Astrocyte (in vitro differentiated cells and primary cell): ENCODE data around the gene CCND2. TPM values are rescaled to one million over a fixed set of nuclear protein-coding genes. Genes with fewer than 3 reads are reported as not detected.

Experiments
- DNase-seq: peaks from one replicate; pipeline ENCODE4 v3.0.0-alpha.2; 2010; ENCODE audit warnings: low read depth
- FAIRE-seq: peaks from 2 replicates; lab custom pipeline; 2011; peaks lifted over from hg19 to GRCh38; lab: Jason Lieb, UNC
- H2AFZ ChIP-seq: 2 replicates; pipeline ENCODE4 v1.6.0; 2012; ENCODE audit warnings: low read depth, low read length, inconsistent platforms
- H3K27ac ChIP-seq: 2 replicates; pipeline ENCODE4 v1.5.1; 2011; ENCODE audit warnings: low read depth, low read length, inconsistent platforms
- H3K27me3 ChIP-seq: 2 replicates; pipeline ENCODE4 v1.6.0; 2011; ENCODE audit warnings: low read length, inconsistent platforms; ENCODE audit not compliant: insufficient read depth
- H3K36me3 ChIP-seq: 2 replicates; pipeline ENCODE4 v1.5.1; 2011; ENCODE audit warnings: low read length, inconsistent platforms; ENCODE audit not compliant: insufficient read depth
- H3K4me1 ChIP-seq: 2 replicates; pipeline ENCODE4 v1.5.1; 2011; ENCODE audit warnings: low read length, inconsistent platforms; ENCODE audit not compliant: insufficient read depth
- H3K4me2 ChIP-seq: 2 replicates; pipeline ENCODE4 v1.6.0; 2012; ENCODE audit warnings: low read length, inconsistent platforms
- H3K4me3 ChIP-seq: 2 replicates; pipeline ENCODE4 v1.5.1; 2011; ENCODE audit warnings: low read depth, mild to moderate bottlenecking, low read length, inconsistent platforms; ENCODE audit not compliant: insufficient read depth
- H3K79me2 ChIP-seq: 2 replicates; pipeline ENCODE4 v1.6.0; 2012; ENCODE audit warnings: mild to moderate bottlenecking, low read length, inconsistent platforms; ENCODE audit not compliant: insufficient read depth
- H3K9ac ChIP-seq: 2 replicates; pipeline ENCODE4 v1.6.0; 2012; ENCODE audit warnings: mild to moderate bottlenecking, low read length, inconsistent platforms
- H3K9me3 ChIP-seq: 2 replicates; pipeline ENCODE4 v1.5.1; 2012; ENCODE audit warnings: low read depth, mild to moderate bottlenecking, low read length, inconsistent platforms; ENCODE audit not compliant: insufficient read depth
- H4K20me1 ChIP-seq: 2 replicates; pipeline ENCODE4 v1.6.0; 2012; ENCODE audit warnings: low read length, inconsistent platforms; ENCODE audit not compliant: insufficient read depth
- H3K27ac Mint-ChIP-seq: one replicate; pipeline ENCODE4 v1.8.0; 2021; ENCODE audit warnings: mild to moderate bottlenecking, mixed read lengths; ENCODE audit not compliant: unreplicated experiment
- H3K27me3 Mint-ChIP-seq: one replicate; pipeline ENCODE4 v1.8.0; 2021; ENCODE audit warnings: low read depth, mixed read lengths; ENCODE audit not compliant: unreplicated experiment
- H3K36me3 Mint-ChIP-seq: one replicate; pipeline ENCODE4 v1.8.0; 2021; ENCODE audit warnings: low read depth, mixed read lengths; ENCODE audit not compliant: unreplicated experiment
- H3K4me1 Mint-ChIP-seq: one replicate; pipeline ENCODE4 v1.8.0; 2021; ENCODE audit warnings: low read depth, mixed read lengths; ENCODE audit not compliant: unreplicated experiment
- H3K4me3 Mint-ChIP-seq: one replicate; pipeline ENCODE4 v1.8.0; 2021; ENCODE audit warnings: mild to moderate bottlenecking, moderate library complexity, mixed read lengths; ENCODE audit not compliant: unreplicated experiment
- H3K9me3 Mint-ChIP-seq: one replicate; pipeline ENCODE4 v1.8.0; 2021; ENCODE audit warnings: mild to moderate bottlenecking, mixed read lengths; ENCODE audit not compliant: unreplicated experiment
- CTCF ChIP-seq: IDR thresholded peaks from 2 replicates; pipeline ENCODE4 v1.5.1; 2011; ENCODE audit warnings: low read depth, mild to moderate bottlenecking, inconsistent platforms, low read length, moderate library complexity; ENCODE audit not compliant: insufficient read depth
- EZH2 ChIP-seq: IDR thresholded peaks from 2 replicates; pipeline ENCODE4 v1.6.1; 2012; ENCODE audit warnings: mild to moderate bottlenecking, low read length, inconsistent platforms; ENCODE audit not compliant: insufficient read depth
- total RNA-seq: library from RNA; stranded (reverse); gene quantifications from 2 replicates; pipeline ENCODE4 v1.2.1, GENCODE V29; 2021

The CCND2 gene
- total RNA-seq, 1 donor from 2014 or later, result 726 TPM

GRCh38 chr12:4240161-4240783 lies 33.3 kb upstream of the CCND2 start:
- Histone ChIP-seq H3K4me3 (no peak overlapping the region), H3K27me3 (no peaks in the 10 kb centered on the region), H2AFZ (no peak overlapping the region), H3K27ac (no peak overlapping the region), H3K79me2 (no peaks in the 10 kb centered on the region), H4K20me1 (no peaks in the 10 kb centered on the region), H3K4me1 (no peaks in the 10 kb centered on the region), H3K9ac (no peak overlapping the region), H3K4me2 (no peak overlapping the region), H3K36me3 (no peaks in the 10 kb centered on the region), H3K9me3 (peaks cover 5% of the 10 kb centered on the region)
- TF ChIP-seq CTCF (no peak), EZH2 (no peak)
- H3K36me3 Mint-ChIP-seq, result no peaks in the 10 kb centered on the region
- H3K4me3 Mint-ChIP-seq, result no peak overlapping the region
- H3K27me3 Mint-ChIP-seq, result peaks cover 39% of the 10 kb centered on the region
- DNase-seq (no peak), FAIRE-seq (no peak)
- peaks cover 3% of the 10 kb centered on the region for H3K4me1 Mint-ChIP-seq
- no peak overlapping the region for H3K27ac Mint-ChIP-seq
- H3K9me3 Mint-ChIP-seq, result peaks cover 18% of the 10 kb centered on the region

- Histone ChIP-seq H2AFZ (no peak overlapping the region), H4K20me1 (no peaks in the 10 kb centered on the region), H3K9ac (no peak overlapping the region), H3K9me3 (peaks cover 5% of the 10 kb centered on the region), H3K36me3 (no peaks in the 10 kb centered on the region), H3K27ac (no peak overlapping the region), H3K4me3 (no peak overlapping the region), H3K79me2 (no peaks in the 10 kb centered on the region), H3K27me3 (no peaks in the 10 kb centered on the region), H3K4me2 (no peak overlapping the region), H3K4me1 (no peaks in the 10 kb centered on the region)
- DNase-seq (no peak), FAIRE-seq (no peak)
- Mint-ChIP-seq H3K9me3 (peaks cover 18% of the 10 kb centered on the region), H3K27ac (no peak overlapping the region), H3K4me1 (peaks cover 3% of the 10 kb centered on the region), H3K36me3 (no peaks in the 10 kb centered on the region), H3K27me3 (peaks cover 36% of the 10 kb centered on the region), H3K4me3 (no peak overlapping the region)
- TF ChIP-seq EZH2 (no peak), CTCF (no peak)
Measured at GRCh38 chr12:4240981-4241380, 32.6 kb upstream of the CCND2 start.

GRCh38 chr12:4241592-4241991 lies 32.0 kb upstream of the CCND2 start:
- no peaks in the 10 kb centered on the region for H3K36me3 ChIP-seq
- FAIRE-seq (no peak), DNase-seq (no peak)
- H3K9me3 ChIP-seq, result peaks cover 5% of the 10 kb centered on the region
- no peaks in the 10 kb centered on the region for H3K79me2 ChIP-seq
- no peak overlapping the region for H2AFZ ChIP-seq
- Mint-ChIP-seq H3K27ac (no peak overlapping the region), H3K4me3 (no peak overlapping the region), H3K9me3 (peaks cover 18% of the 10 kb centered on the region), H3K36me3 (no peaks in the 10 kb centered on the region), H3K4me1 (peaks cover 4% of the 10 kb centered on the region), H3K27me3 (peaks cover 36% of the 10 kb centered on the region)
- H3K4me1 ChIP-seq, result no peaks in the 10 kb centered on the region
- no peaks in the 10 kb centered on the region for H4K20me1 ChIP-seq
- H3K27me3 ChIP-seq, result no peaks in the 10 kb centered on the region
- H3K27ac ChIP-seq, result no peak overlapping the region
- no peak for TF ChIP-seq EZH2
- no peak for TF ChIP-seq CTCF
- no peak overlapping the region for H3K4me2 ChIP-seq
- no peak overlapping the region for H3K9ac ChIP-seq
- H3K4me3 ChIP-seq, result no peak overlapping the region
